T-cell (primary cell): Measurements from ENCODE around the gene PARP12. TPM values are rescaled to one million over a fixed set of nuclear protein-coding genes. Genes with fewer than 3 reads are reported as not detected.
A peak's percentile ranks its signal among the peaks of the same experiment; 100 is the strongest.

Experiments used
- ATAC-seq, 4 experiments: fragments of 200-7000 bp in 3 of 4; fragments of 150-1000 bp in 1 of 4; cut with Tn5 transposase; replicated peaks in 1 of 4; 1 replicate in 3 of 4; 2 replicates in 1 of 4; pipeline ENCODE4 v1.10.0; 2021; ENCODE audit warnings: moderate library complexity in 3 of 4, mild to moderate bottlenecking in 2 of 4, moderate number of reproducible peaks in 1 of 4
- CTCF ChIA-PET, 2 donors: fragments of 300-600 bp; sonication (Branson Sonifier 250); formaldehyde crosslinking; loops; one replicate each; lab custom pipeline; 2022; ENCODE audit warnings: antibody characterized with exemption in 2 of 2; lab: Charles Lee
- POLR2A ChIA-PET, 2 donors: fragments of 300-600 bp; sonication (Branson Sonifier 250); formaldehyde crosslinking; loops; one replicate each; lab custom pipeline; 2022; ENCODE audit warnings: antibody characterized with exemption in 2 of 2; lab: Charles Lee
- DNase-seq, 35 experiments: peaks; one replicate each; pipeline versions ENCODE4 v3.0.0 to v3.0.0-alpha.2; 2013 to 2023
- H3K27ac ChIP-seq: one replicate; pipeline ENCODE4 v1.5.1; 2013; ENCODE audit warnings: low read length
- H3K27me3 ChIP-seq, 2 experiments: replicated peaks in 1 of 2; 1 replicate in 1 of 2; 2 replicates in 1 of 2; pipeline versions ENCODE4 v1.6.1 to v1.7.0; 2013; ENCODE audit warnings: low read length in 1 of 2, mixed read lengths in 1 of 2; ENCODE audit not compliant: control insufficient read depth in 2 of 2, insufficient read depth in 2 of 2; ENCODE audit errors: extremely low read depth in 1 of 2
- H3K36me3 ChIP-seq, 2 donors: 1 replicate in 1 of 2; 2 replicates in 1 of 2; pipeline versions ENCODE4 v1.6.1 to v1.7.0; 2013; ENCODE audit warnings: low read length in 1 of 2; ENCODE audit not compliant: control insufficient read depth in 2 of 2, insufficient read depth in 1 of 2; ENCODE audit errors: extremely low read depth in 1 of 2
- H3K4me1 ChIP-seq, 2 experiments: 1 replicate in 1 of 2; 2 replicates in 1 of 2; pipeline versions ENCODE4 v1.6.1 to v1.7.0; 2013; ENCODE audit warnings: low read length in 2 of 2, mixed read lengths in 1 of 2; ENCODE audit not compliant: insufficient read depth in 2 of 2, control insufficient read depth in 1 of 2; ENCODE audit errors: extremely low read depth in 1 of 2
- H3K4me3 ChIP-seq, 2 donors: 1 replicate in 1 of 2; 2 replicates in 1 of 2; pipeline versions ENCODE4 v1.5.1 to v1.7.0; 2013; ENCODE audit warnings: mild to moderate bottlenecking in 2 of 2, low read length in 1 of 2, moderate library complexity in 1 of 2; ENCODE audit not compliant: control insufficient read depth in 1 of 2; ENCODE audit errors: extremely low read depth in 1 of 2
- H3K9me3 ChIP-seq: 2 replicates; pipeline ENCODE4 v1.7.0; 2013
- H3K27ac Mint-ChIP-seq, 2 donors: one replicate each; pipeline ENCODE4 v1.8.0; 2020 to 2021; ENCODE audit warnings: mild to moderate bottlenecking in 2 of 2, mixed read lengths in 2 of 2
- H3K27me3 Mint-ChIP-seq, 2 donors: one replicate each; pipeline ENCODE4 v1.8.0; 2021 to 2022; ENCODE audit warnings: mixed read lengths in 2 of 2
- H3K36me3 Mint-ChIP-seq: one replicate; pipeline ENCODE4 v1.8.0; 2021; ENCODE audit warnings: mixed read lengths
- H3K4me1 Mint-ChIP-seq, 3 donors: one replicate each; pipeline ENCODE4 v1.8.0; 2020 to 2022; ENCODE audit warnings: mixed read lengths in 3 of 3, mild to moderate bottlenecking in 1 of 3
- H3K4me3 Mint-ChIP-seq, 3 donors: one replicate each; pipeline ENCODE4 v1.8.0; 2020 to 2022; ENCODE audit warnings: mild to moderate bottlenecking in 3 of 3, mixed read lengths in 3 of 3, moderate library complexity in 3 of 3
- H3K9me3 Mint-ChIP-seq, 3 donors: one replicate each; pipeline ENCODE4 v1.8.0; 2020 to 2022; ENCODE audit warnings: mixed read lengths in 3 of 3
- WGBS: methylation state at CpG from one replicate; pipeline ENCODE4 v1.1.5; 2013; ENCODE audit warnings: missing lambda C conversion rate; ENCODE audit not compliant: insufficient coverage; 5-methylcytosine and 5-hydroxymethylcytosine counted together
- total RNA-seq, 35 experiments: library from RNA in 6 of 35; stranded (reverse) in 6 of 35; fragments of 120-200 nt in 1 of 35; gene quantifications; one replicate each; pipeline versions ENCODE4 v1.2.1 to v1.2.4 and lab custom pipeline; 2013 to 2026

The PARP12 gene
- total RNA-seq, 5 donors from 2014 or later (not counting 1 experiment from before 2014, with no cell fraction given) = 104 to 129 (median 108) TPM

- Mint-ChIP-seq H3K4me3 (no peak overlapping the region), H3K36me3 (peaks cover 67% of the 10 kb centered on the region), H3K27me3 (no peaks in the 10 kb centered on the region), H3K9me3 (no peaks in the 10 kb centered on the region), H3K4me1 (peaks cover 42 to 53% (median 43%) of the 10 kb centered on the region in 3 donors), H3K27ac (peak overlapping the region; percentile 18 to 36)
- ATAC-seq (peak in 3 of 4 experiments; percentile 47 to 55 (median 51)), DNase-seq (peak in 2 of 35 experiments; percentile 2 to 19)
- POLR2A ChIA-PET = no interaction called here
- CTCF ChIA-PET = no interaction called here
- Histone ChIP-seq H3K4me3 (no peak overlapping the region), H3K27me3 (no peaks in the 10 kb centered on the region), H3K36me3 (peaks cover 7 to 70% of the 10 kb centered on the region in 2 donors), H3K27ac (no peak overlapping the region), H3K4me1 (peaks cover 0 to 11% of the 10 kb centered on the region in 2 experiments), H3K9me3 (no peaks in the 10 kb centered on the region)
- WGBS = 68% methylated on average over 2 of the region's 11 CpGs
Measured at GRCh38 chr7:140036224-140036962, 26.4 kb downstream of the PARP12 start.

- DNase-seq = no peak
- POLR2A ChIA-PET = interaction anchor here in 1 of 2 donors (0.5 kb wide), 1 partner anchor 469 kb away, joined by 3 read pairs; no protein-coding TSS in a partner anchor
- Histone ChIP-seq H3K36me3 (peaks cover 7 to 66% of the 10 kb centered on the region in 2 donors), H3K27ac (no peak overlapping the region), H3K27me3 (no peaks in the 10 kb centered on the region), H3K4me3 (no peak overlapping the region), H3K9me3 (no peaks in the 10 kb centered on the region), H3K4me1 (peaks cover 0 to 11% of the 10 kb centered on the region in 2 experiments)
- no peak overlapping the region for H3K4me3 Mint-ChIP-seq
- H3K4me1 Mint-ChIP-seq = peaks cover 42 to 53% (median 43%) of the 10 kb centered on the region in 3 donors
- no peaks in the 10 kb centered on the region for H3K27me3 Mint-ChIP-seq
- H3K9me3 Mint-ChIP-seq = no peaks in the 10 kb centered on the region
- peaks cover 65% of the 10 kb centered on the region for H3K36me3 Mint-ChIP-seq
- 100% methylated on average over 1 of the region's 7 CpGs for WGBS
- no peak for ATAC-seq
- peak overlapping the region in 1 of 2 donors; percentile 18 for H3K27ac Mint-ChIP-seq
- CTCF ChIA-PET = interaction anchor here in 1 of 2 donors (0.5 kb wide), 1 partner anchor 390 kb away, joined by 4 read pairs; no protein-coding TSS in a partner anchor
Measured at GRCh38 chr7:140035400-140036223, 27.1 kb downstream of the PARP12 start.

GRCh38 chr7:140034421-140034820, 28.3 kb downstream of the PARP12 start:
- ATAC-seq = no peak
- H3K27me3 Mint-ChIP-seq = no peaks in the 10 kb centered on the region
- peaks cover 41 to 49% (median 46%) of the 10 kb centered on the region in 3 donors for H3K4me1 Mint-ChIP-seq
- no peaks in the 10 kb centered on the region for H3K9me3 Mint-ChIP-seq
- no peak overlapping the region for H3K4me3 Mint-ChIP-seq
- H3K27ac ChIP-seq = no peak overlapping the region
- H3K27ac Mint-ChIP-seq = no peak overlapping the region
- H3K36me3 ChIP-seq = peaks cover 4 to 55% of the 10 kb centered on the region in 2 donors
- peaks cover 0 to 11% of the 10 kb centered on the region in 2 experiments for H3K4me1 ChIP-seq
- ChIA-PET POLR2A (no interaction called here), CTCF (no interaction called here)
- H3K4me3 ChIP-seq = no peak overlapping the region
- no peaks in the 10 kb centered on the region for H3K9me3 ChIP-seq
- no peak for DNase-seq
- H3K27me3 ChIP-seq = no peaks in the 10 kb centered on the region
- peaks cover 61% of the 10 kb centered on the region for H3K36me3 Mint-ChIP-seq

- H3K4me1 ChIP-seq = peaks cover 0 to 11% of the 10 kb centered on the region in 2 experiments
- ATAC-seq (no peak), DNase-seq (no peak)
- H3K9me3 Mint-ChIP-seq = no peaks in the 10 kb centered on the region
- H3K36me3 Mint-ChIP-seq = peaks cover 57% of the 10 kb centered on the region
- H3K4me3 ChIP-seq = no peak overlapping the region
- CTCF ChIA-PET = no interaction called here
- WGBS = 98% methylated on average over 5 of the region's 14 CpGs
- no peaks in the 10 kb centered on the region for H3K27me3 ChIP-seq
- H3K27ac Mint-ChIP-seq = no peak overlapping the region
- H3K27me3 Mint-ChIP-seq = no peaks in the 10 kb centered on the region
- POLR2A ChIA-PET = no interaction called here
- peaks cover 36 to 47% (median 44%) of the 10 kb centered on the region in 3 donors for H3K4me1 Mint-ChIP-seq
- H3K4me3 Mint-ChIP-seq = no peak overlapping the region
- no peak overlapping the region for H3K27ac ChIP-seq
- peaks cover 4 to 52% of the 10 kb centered on the region in 2 donors for H3K36me3 ChIP-seq
- H3K9me3 ChIP-seq = no peaks in the 10 kb centered on the region
Measured at GRCh38 chr7:140033779-140034363, 28.9 kb downstream of the PARP12 start.

GRCh38 chr7:140033036-140033435, 29.7 kb downstream of the PARP12 start:
- DNase-seq (no peak), ATAC-seq (no peak)
- H3K9me3 Mint-ChIP-seq = no peaks in the 10 kb centered on the region
- peaks cover 0 to 11% of the 10 kb centered on the region in 2 experiments for H3K4me1 ChIP-seq
- POLR2A ChIA-PET = no interaction called here
- peaks cover 58% of the 10 kb centered on the region for H3K36me3 Mint-ChIP-seq
- H3K36me3 ChIP-seq = peaks cover 4 to 52% of the 10 kb centered on the region in 2 donors
- H3K27ac ChIP-seq = no peak overlapping the region
- 87% methylated on average over 6 of the region's 8 CpGs for WGBS
- CTCF ChIA-PET = no interaction called here
- no peaks in the 10 kb centered on the region for H3K9me3 ChIP-seq
- H3K4me1 Mint-ChIP-seq = peaks cover 33 to 40% (median 35%) of the 10 kb centered on the region in 3 donors
- no peak overlapping the region for H3K4me3 Mint-ChIP-seq
- no peaks in the 10 kb centered on the region for H3K27me3 Mint-ChIP-seq
- H3K27ac Mint-ChIP-seq = peak overlapping the region in 1 of 2 donors; percentile 17
- H3K4me3 ChIP-seq = no peak overlapping the region
- H3K27me3 ChIP-seq = no peaks in the 10 kb centered on the region

GRCh38 chr7:140031364-140031763, 31.4 kb downstream of the PARP12 start:
- Mint-ChIP-seq H3K4me1 (peaks cover 17 to 25% (median 19%) of the 10 kb centered on the region in 3 donors), H3K27ac (no peak overlapping the region), H3K27me3 (no peaks in the 10 kb centered on the region), H3K4me3 (no peak overlapping the region), H3K36me3 (peaks cover 55% of the 10 kb centered on the region), H3K9me3 (no peaks in the 10 kb centered on the region)
- Histone ChIP-seq H3K4me3 (no peak overlapping the region), H3K27me3 (no peaks in the 10 kb centered on the region), H3K36me3 (peaks cover 14 to 61% of the 10 kb centered on the region in 2 donors), H3K9me3 (no peaks in the 10 kb centered on the region), H3K27ac (no peak overlapping the region), H3K4me1 (peaks cover 0 to 4% of the 10 kb centered on the region in 2 experiments)
- ChIA-PET CTCF (no interaction called here), POLR2A (no interaction called here)
- WGBS = no CpG with 5 or more reads among the region's 1 CpG
- DNase-seq (no peak), ATAC-seq (no peak)
